IMR-90 (cell line): Measurements from ENCODE around the gene PLN. TPM values are rescaled to one million over a fixed set of nuclear protein-coding genes. Genes with fewer than 3 reads are reported as not detected.

Experiments
- ATAC-seq: fragments of 200-7000 bp; cut with Tn5 transposase; 2 replicates; pipeline ENCODE4 v1.9.1; 2020; ENCODE audit warnings: low read depth, mild to moderate bottlenecking, moderate library complexity
- BruUV-seq: library from RNA; stranded (reverse); fragments of 400-500 nt; replicated peaks from 2 replicates; lab custom pipeline; 2021; lab: Mats Ljungman, UMichigan
- CTCF ChIA-PET: fragments of 300-600 bp; formaldehyde crosslinking; extraction: SDS; loops from one replicate; lab custom pipeline; 2021; ENCODE audit warnings: antibody characterized with exemption; lab: Yijun Ruan, JAX
- POLR2A ChIA-PET: fragments of 300-600 bp; sonication (Branson Sonifier 250); formaldehyde crosslinking; loops from one replicate; lab custom pipeline; 2022; ENCODE audit warnings: antibody characterized with exemption; ENCODE audit not compliant: unreplicated experiment; lab: Charles Lee
- DNase-seq: peaks from one replicate; pipeline ENCODE4 v3.0.0; 2013
- H2AFZ ChIP-seq: replicated peaks from 2 replicates; pipeline ENCODE3; 2013; ENCODE audit warnings: low read length, mild to moderate bottlenecking; ENCODE audit not compliant: poor library complexity
- H2AK5ac ChIP-seq: 2 replicates; pipeline ENCODE4 v1.6.1; 2013; ENCODE audit warnings: low read depth, low read length, inconsistent platforms
- H2AK9ac ChIP-seq: replicated peaks from 2 replicates; pipeline ENCODE3; 2013; ENCODE audit warnings: mild to moderate bottlenecking, low read depth, low read length, moderate library complexity; ENCODE audit not compliant: poor library complexity
- H2BK120ac ChIP-seq: 2 replicates; pipeline ENCODE4 v1.6.1; 2013; ENCODE audit warnings: low read depth, low read length, inconsistent platforms
- H2BK15ac ChIP-seq: 3 replicates; pipeline ENCODE4 v1.6.1; 2013; ENCODE audit warnings: low read depth, low read length, inconsistent platforms
- H2BK20ac ChIP-seq: 2 replicates; pipeline ENCODE4 v1.6.1; 2013; ENCODE audit warnings: low read depth, mild to moderate bottlenecking, inconsistent platforms, low read length, moderate library complexity
- H2BK5ac ChIP-seq: 2 replicates; pipeline ENCODE4 v1.6.1; 2013; ENCODE audit warnings: mild to moderate bottlenecking, low read depth, low read length, inconsistent platforms; ENCODE audit not compliant: poor library complexity, severe bottlenecking
- H3K14ac ChIP-seq: replicated peaks from 2 replicates; pipeline ENCODE4 v1.6.1; 2013; ENCODE audit warnings: low read depth, low read length, inconsistent platforms
- H3K18ac ChIP-seq: 2 replicates; pipeline ENCODE4 v1.6.1; 2013; ENCODE audit warnings: low read depth, low read length, control low read depth
- H3K23ac ChIP-seq: 2 replicates; pipeline ENCODE4 v1.6.1; 2013; ENCODE audit warnings: low read depth, low read length, inconsistent platforms
- H3K27ac ChIP-seq: 2 replicates; pipeline ENCODE4 v1.5.1; 2013; ENCODE audit warnings: mild to moderate bottlenecking, control low read depth, low read length; ENCODE audit not compliant: insufficient read depth
- H3K27me3 ChIP-seq: 2 replicates; pipeline ENCODE4 v1.6.1; 2013; ENCODE audit warnings: low read length; ENCODE audit not compliant: control insufficient read depth, insufficient read depth
- H3K36me3 ChIP-seq: 2 replicates; pipeline ENCODE4 v1.6.1; 2013; ENCODE audit warnings: low read length, mixed read lengths; ENCODE audit not compliant: control insufficient read depth, insufficient read depth
- H3K4ac ChIP-seq: 2 replicates; pipeline ENCODE4 v1.6.1; 2013; ENCODE audit warnings: low read depth, low read length, inconsistent platforms
- H3K4me1 ChIP-seq: 2 replicates; pipeline ENCODE4 v1.6.1; 2013; ENCODE audit warnings: low read length, mixed read lengths; ENCODE audit not compliant: control insufficient read depth, insufficient read depth
- H3K4me2 ChIP-seq: 2 replicates; pipeline ENCODE4 v1.6.1; 2013; ENCODE audit warnings: low read depth, mild to moderate bottlenecking, control low read depth, low read length, moderate library complexity
- H3K4me3 ChIP-seq: 2 replicates; pipeline ENCODE4 v1.5.1; 2013; ENCODE audit warnings: low read depth, mild to moderate bottlenecking, control low read depth, low read length, moderate library complexity; ENCODE audit not compliant: insufficient read depth
- H3K56ac ChIP-seq: 2 replicates; pipeline ENCODE4 v1.6.1; 2013; ENCODE audit warnings: low read length, inconsistent platforms; ENCODE audit not compliant: insufficient read depth; ENCODE audit errors: extremely low read depth
- H3K79me1 ChIP-seq, 2 experiments: 2 replicates each; pipeline ENCODE4 v1.6.1; 2013; ENCODE audit warnings: low read length in 2 of 2, inconsistent platforms in 1 of 2, low read depth in 1 of 2
- H3K9ac ChIP-seq: 2 replicates; pipeline ENCODE4 v1.6.1; 2013; ENCODE audit warnings: low read depth, low read length, control low read depth
- H3K9me1 ChIP-seq: 2 replicates; pipeline ENCODE4 v1.6.1; 2013; ENCODE audit warnings: low read length, inconsistent platforms; ENCODE audit not compliant: insufficient read depth
- H3K9me3 ChIP-seq: 2 replicates; pipeline ENCODE4 v1.6.1; 2013; ENCODE audit warnings: low read length; ENCODE audit not compliant: control insufficient read depth, insufficient read depth
- H4K20me1 ChIP-seq: 2 replicates; pipeline ENCODE4 v1.6.1; 2013; ENCODE audit warnings: low read length, inconsistent platforms; ENCODE audit not compliant: insufficient read depth
- H4K5ac ChIP-seq: 2 replicates; pipeline ENCODE4 v1.6.1; 2013; ENCODE audit warnings: mild to moderate bottlenecking, low read depth, low read length, control low read depth
- H4K8ac ChIP-seq, 2 experiments: 2 replicates each; pipeline ENCODE4 v1.6.1; 2013; ENCODE audit warnings: low read depth in 2 of 2, low read length in 2 of 2, control low read depth in 1 of 2, inconsistent platforms in 1 of 2
- H4K91ac ChIP-seq: 2 replicates; pipeline ENCODE4 v1.6.1; 2013; ENCODE audit warnings: low read depth, low read length, inconsistent platforms; ENCODE audit not compliant: insufficient read depth
- BHLHE40 ChIP-seq: fragments of 150-350 bp; IDR thresholded peaks from 2 replicates; pipeline ENCODE4 v1.6.1; 2016; ENCODE audit warnings: mild to moderate bottlenecking, low read depth, low read length
- CEBPB ChIP-seq: IDR thresholded peaks from 2 replicates; pipeline ENCODE4 v1.6.1; 2012; ENCODE audit warnings: low read depth, low read length, improper control_type of control experiment
- CHD1 ChIP-seq: IDR thresholded peaks from 2 replicates; pipeline ENCODE4 v1.6.1; 2012; ENCODE audit warnings: low read depth, low read length, improper control_type of control experiment
- ELK1 ChIP-seq: fragments of 150-350 bp; IDR thresholded peaks from 2 replicates; pipeline ENCODE4 v1.6.1; 2016; ENCODE audit warnings: low read depth, mild to moderate bottlenecking, low read length, moderate library complexity, borderline replicate concordance
- FOS ChIP-seq: fragments of 150-350 bp; IDR thresholded peaks from 2 replicates; pipeline ENCODE4 v1.6.1; 2016; ENCODE audit warnings: low read depth, low read length
- MAFK ChIP-seq: IDR thresholded peaks from 2 replicates; pipeline ENCODE4 v1.6.1; 2012; ENCODE audit warnings: low read depth, low read length, improper control_type of control experiment
- MAZ ChIP-seq: IDR thresholded peaks from 2 replicates; pipeline ENCODE4 v1.6.1; 2012; ENCODE audit warnings: low read depth, mild to moderate bottlenecking, low read length, improper control_type of control experiment, moderate library complexity, borderline replicate concordance
- MXI1 ChIP-seq: IDR thresholded peaks from 2 replicates; pipeline ENCODE4 v1.6.1; 2012; ENCODE audit warnings: low read depth, mild to moderate bottlenecking, low read length, moderate library complexity, borderline replicate concordance
- NFE2L2 ChIP-seq: fragments of 150-350 bp; IDR thresholded peaks from 2 replicates; pipeline ENCODE4 v1.6.1; 2016; ENCODE audit warnings: low read depth, mild to moderate bottlenecking, low read length
- POLR2A ChIP-seq: IDR thresholded peaks from 2 replicates; pipeline ENCODE4 v1.6.1; 2012; ENCODE audit warnings: mild to moderate bottlenecking, low read depth, low read length
- RAD21 ChIP-seq: IDR thresholded peaks from 2 replicates; pipeline ENCODE4 v1.6.1; 2012; ENCODE audit warnings: low read length, improper control_type of control experiment
- RCOR1 ChIP-seq: IDR thresholded peaks from 2 replicates; pipeline ENCODE4 v1.6.1; 2012; ENCODE audit warnings: mild to moderate bottlenecking, low read length, improper control_type of control experiment; ENCODE audit not compliant: insufficient replicate concordance
- RFX5 ChIP-seq: IDR thresholded peaks from 2 replicates; pipeline ENCODE4 v1.8.0; 2012; ENCODE audit warnings: low read depth, mild to moderate bottlenecking, low read length, moderate library complexity
- SMC3 ChIP-seq: fragments of 150-350 bp; IDR thresholded peaks from 2 replicates; pipeline ENCODE4 v1.6.1; 2016; ENCODE audit warnings: low read depth, mild to moderate bottlenecking, antibody characterized with exemption, low read length, moderate library complexity
- USF2 ChIP-seq: fragments of 150-350 bp; IDR thresholded peaks from 2 replicates; pipeline ENCODE4 v1.6.1; 2017; ENCODE audit warnings: mild to moderate bottlenecking, antibody characterized with exemption, low read length, low read depth
- WGBS, 2 experiments: methylation state at CpG; one replicate each; pipeline versions ENCODE4 v1.1.5 to v1.1.7; 2013; ENCODE audit warnings: missing lambda C conversion rate in 2 of 2; ENCODE audit not compliant: insufficient read length in 1 of 2; ENCODE audit errors: extremely low coverage in 2 of 2; 5-methylcytosine and 5-hydroxymethylcytosine counted together
- dilution Hi-C: fragments of 300-500 bp; cut with HindIII; formaldehyde crosslinking; loops from one replicate; pipeline ENCODE4 v1.14.3; 2018; ENCODE audit warnings: low sequenced_read_pairs; ENCODE audit not compliant: unreplicated experiment
- in situ Hi-C: fragments of 300-500 bp; cut with MboI; formaldehyde crosslinking; loops from 3 replicates; pipeline ENCODE4 v1.14.3; 2019; ENCODE audit warnings: low sequenced_read_pairs, inconsistent platforms, mixed read lengths
- intact Hi-C: fragments of 100-400 bp; cut with micrococcal nuclease; formaldehyde crosslinking; loops from 2 replicates; pipeline ENCODE4 v1.10.0; 2022
- polyA plus RNA-seq, 3 experiments: library from polyadenylated mRNA; depleted of rRNA; stranded (reverse); fragments of >200 nt; gene quantifications; 2 replicates each; pipeline ENCODE4 v1.2.3, GENCODE V29; 2012; ENCODE audit warnings: low replicate concordance in 1 of 3
- total RNA-seq: library from RNA; depleted of rRNA; stranded (reverse); fragments of >200 nt; gene quantifications from 2 replicates; pipeline ENCODE4 v1.2.3, GENCODE V29; 2012
- TF ChIP-seq, protein P1 (sequence below): conservative IDR thresholded peaks from 2 replicates; pipeline ENCODE4 v1.5.1; 2012; ENCODE audit warnings: mild to moderate bottlenecking, low read depth, low read length, improper control_type of control experiment

The PLN gene
- total and polyA plus RNA-seq, 2 of the 4 experiments (the other 2 are of a cell fraction): under 0.01 TPM; not detected in 1

DNA sequence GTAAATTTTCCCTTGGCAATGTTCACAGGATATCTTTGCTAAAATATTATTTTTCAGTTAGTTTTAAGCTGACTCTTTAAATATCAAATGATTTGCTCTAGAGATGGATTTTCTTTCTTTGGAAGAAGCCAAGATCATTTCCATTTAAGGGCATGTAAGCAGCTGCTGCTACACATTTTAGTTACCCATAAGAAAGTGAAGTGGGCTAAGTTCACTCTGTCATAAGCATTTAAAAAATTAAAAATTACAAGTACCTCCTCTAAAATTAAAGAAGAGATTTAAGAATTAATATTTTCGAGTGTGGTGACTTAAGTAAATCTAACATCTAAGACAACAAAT, 1.2 kb upstream of the PLN start:
- no peaks in the 10 kb centered on the region; the same call in 1 of the 2 replicates for H4K20me1 ChIP-seq
- no peak for DNase-seq
- no peak overlapping the region for H2BK120ac ChIP-seq
- H3K4me1 ChIP-seq: no peaks in the 10 kb centered on the region; the same call in 1 of the 2 replicates
- no peak overlapping the region for H2BK5ac ChIP-seq
- H4K91ac ChIP-seq: no peak overlapping the region
- no peak overlapping the region for H3K56ac ChIP-seq
- BruUV-seq: no TSS peak
- no peaks in the 10 kb centered on the region for H3K27me3 ChIP-seq
- in situ Hi-C loops (no loop called here), dilution Hi-C loops (no loop called here), intact Hi-C loops (no loop called here)
- TF ChIP-seq RCOR1 (no peak), FOS (no peak), CHD1 (no peak), MAFK (no peak), CEBPB (no peak), POLR2A (no peak), NFE2L2 (no peak), RFX5 (no peak), MXI1 (no peak), USF2 (no peak), RAD21 (no peak), SMC3 (no peak), ELK1 (no peak), MAZ (no peak), BHLHE40 (no peak)
- TF ChIP-seq, protein P1, sequence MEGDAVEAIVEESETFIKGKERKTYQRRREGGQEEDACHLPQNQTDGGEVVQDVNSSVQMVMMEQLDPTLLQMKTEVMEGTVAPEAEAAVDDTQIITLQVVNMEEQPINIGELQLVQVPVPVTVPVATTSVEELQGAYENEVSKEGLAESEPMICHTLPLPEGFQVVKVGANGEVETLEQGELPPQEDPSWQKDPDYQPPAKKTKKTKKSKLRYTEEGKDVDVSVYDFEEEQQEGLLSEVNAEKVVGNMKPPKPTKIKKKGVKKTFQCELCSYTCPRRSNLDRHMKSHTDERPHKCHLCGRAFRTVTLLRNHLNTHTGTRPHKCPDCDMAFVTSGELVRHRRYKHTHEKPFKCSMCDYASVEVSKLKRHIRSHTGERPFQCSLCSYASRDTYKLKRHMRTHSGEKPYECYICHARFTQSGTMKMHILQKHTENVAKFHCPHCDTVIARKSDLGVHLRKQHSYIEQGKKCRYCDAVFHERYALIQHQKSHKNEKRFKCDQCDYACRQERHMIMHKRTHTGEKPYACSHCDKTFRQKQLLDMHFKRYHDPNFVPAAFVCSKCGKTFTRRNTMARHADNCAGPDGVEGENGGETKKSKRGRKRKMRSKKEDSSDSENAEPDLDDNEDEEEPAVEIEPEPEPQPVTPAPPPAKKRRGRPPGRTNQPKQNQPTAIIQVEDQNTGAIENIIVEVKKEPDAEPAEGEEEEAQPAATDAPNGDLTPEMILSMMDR: no peak
- peaks cover 6 to 7% of the 10 kb centered on the region in 2 experiments; a peak in 3 of 4 replicates for H3K79me1 ChIP-seq
- H2AK5ac ChIP-seq: no peak overlapping the region
- no peak overlapping the region for H3K4ac ChIP-seq
- WGBS, 2 experiments: no CpG with 5 or more reads among the region's 1 CpG
- CTCF ChIA-PET: interaction anchor here (0.5 to 1.0 kb wide), 3 partner anchors 245 to 507 kb away, joined by 3 to 5 read pairs (median 3); no protein-coding TSS in a partner anchor
- no peak overlapping the region for H2AFZ ChIP-seq
- no peak overlapping the region for H3K18ac ChIP-seq
- H2AK9ac ChIP-seq: no peak overlapping the region
- H4K5ac ChIP-seq: no peak overlapping the region
- no peaks in the 10 kb centered on the region for H3K36me3 ChIP-seq
- ATAC-seq: no peak
- H3K9ac ChIP-seq: no peak overlapping the region
- H3K4me3 ChIP-seq: no peak overlapping the region
- H3K27ac ChIP-seq: no peak overlapping the region
- no peak overlapping the region for H2BK20ac ChIP-seq
- H3K23ac ChIP-seq: no peak overlapping the region
- POLR2A ChIA-PET: no interaction called here
- H3K14ac ChIP-seq: no peak overlapping the region
- peak overlapping the region in 1 of 2 experiments; percentile 17; a peak in 1 of 4 replicates for H4K8ac ChIP-seq
- no peaks in the 10 kb centered on the region for H3K9me1 ChIP-seq
- H2BK15ac ChIP-seq: no peak overlapping the region
- no peak overlapping the region for H3K4me2 ChIP-seq
- no peaks in the 10 kb centered on the region for H3K9me3 ChIP-seq
